ENCODE data around the gene ZNF20. TPM values are rescaled to one million over a fixed set of nuclear protein-coding genes. Genes with fewer than 3 reads are reported as not detected.
"Not testable (repeated sequence)": the region's sequence is repeated elsewhere in the genome, so short reads cannot be mapped to it uniquely, and the experiment has no call there.

ZNF20 gene
- total and polyA plus RNA-seq, 3 experiments from 2014 or later = 2.5 to 3.7 (median 3.0) TPM

DNA sequence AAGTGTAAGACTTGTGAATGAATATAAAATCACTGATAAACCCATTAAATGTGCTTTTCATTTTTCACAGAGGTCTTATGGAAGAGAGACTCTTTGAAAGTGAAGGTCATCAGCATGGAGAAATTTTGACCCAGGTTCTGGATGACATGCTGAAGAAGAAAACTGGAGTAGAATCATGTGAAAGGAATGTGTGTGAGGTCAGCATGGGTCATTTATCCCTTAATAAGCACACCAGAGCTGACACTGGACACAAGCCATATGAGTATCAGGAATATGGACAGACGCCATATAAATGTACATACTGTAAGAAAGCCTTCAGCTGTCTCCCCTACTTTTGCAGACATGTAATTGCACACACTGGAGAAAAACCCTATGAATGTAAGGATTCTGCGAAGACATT, 29.0 kb downstream of the ZNF20 start:
- ChIA-PET CTCF (no interaction called here), POLR2A (no interaction called here)
- no peaks in the 10 kb centered on the region for H3K36me3 Mint-ChIP-seq
- no peak overlapping the region for H3K4me3 ChIP-seq (ENCODE audit: low read length)
- H3K36me3 ChIP-seq (ENCODE audit: insufficient read depth, low read length) = no peaks in the 10 kb centered on the region
- no peaks in the 10 kb centered on the region for H3K9me3 ChIP-seq (ENCODE audit: low read length)
- H3K4me1 Mint-ChIP-seq = no peaks in the 10 kb centered on the region
- peaks cover 0 to 21% (median 4%) of the 10 kb centered on the region in 5 donors for H3K9me3 Mint-ChIP-seq
- H3K4me3 Mint-ChIP-seq = no peak overlapping the region
- no peak overlapping the region for H3K27ac Mint-ChIP-seq
- H3K27me3 Mint-ChIP-seq = peaks cover 0 to 2% of the 10 kb centered on the region in 2 donors
- no peaks in the 10 kb centered on the region for H3K27me3 ChIP-seq (ENCODE audit: insufficient read depth, low read length, poor library complexity, severe bottlenecking)
- no peaks in the 10 kb centered on the region for H3K4me1 ChIP-seq (ENCODE audit: insufficient read depth, low read length)
- DNase-seq = no peak
- no peak overlapping the region for H3K27ac ChIP-seq (ENCODE audit: low read depth, low read length)

DNA sequence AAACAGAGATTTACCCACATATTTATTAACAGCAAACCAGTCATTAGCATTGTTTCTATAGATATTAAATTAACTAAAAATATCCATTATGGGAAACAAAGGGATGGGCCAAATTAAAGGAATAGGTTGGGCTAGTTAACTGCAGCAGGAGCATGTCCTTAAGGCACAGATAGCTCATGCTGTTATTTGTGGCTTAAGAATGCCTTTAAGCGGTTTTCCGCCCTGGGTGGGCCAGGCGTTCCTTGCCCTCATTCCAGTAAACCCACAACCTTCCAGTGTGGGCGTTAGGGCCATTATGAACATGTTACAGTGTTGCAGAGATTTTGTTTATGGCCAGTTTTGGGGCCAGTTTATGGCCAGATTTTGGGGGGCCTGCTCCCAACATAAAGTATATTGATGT, 36.2 kb downstream of the ZNF20 start:
- H3K27ac Mint-ChIP-seq; CTCF ChIA-PET; H3K36me3 Mint-ChIP-seq; H3K4me1 Mint-ChIP-seq; H3K4me1 ChIP-seq (ENCODE audit: insufficient read depth, low read length); H3K9me3 ChIP-seq (ENCODE audit: low read length); POLR2A ChIA-PET; DNase-seq; H3K27me3 ChIP-seq (ENCODE audit: insufficient read depth, low read length, poor library complexity, severe bottlenecking); H3K9me3 Mint-ChIP-seq; H3K27ac ChIP-seq (ENCODE audit: low read depth, low read length); H3K4me3 Mint-ChIP-seq; H3K4me3 ChIP-seq (ENCODE audit: low read length); H3K27me3 Mint-ChIP-seq; H3K36me3 ChIP-seq (ENCODE audit: insufficient read depth, low read length): not testable (repeated sequence)

DNA sequence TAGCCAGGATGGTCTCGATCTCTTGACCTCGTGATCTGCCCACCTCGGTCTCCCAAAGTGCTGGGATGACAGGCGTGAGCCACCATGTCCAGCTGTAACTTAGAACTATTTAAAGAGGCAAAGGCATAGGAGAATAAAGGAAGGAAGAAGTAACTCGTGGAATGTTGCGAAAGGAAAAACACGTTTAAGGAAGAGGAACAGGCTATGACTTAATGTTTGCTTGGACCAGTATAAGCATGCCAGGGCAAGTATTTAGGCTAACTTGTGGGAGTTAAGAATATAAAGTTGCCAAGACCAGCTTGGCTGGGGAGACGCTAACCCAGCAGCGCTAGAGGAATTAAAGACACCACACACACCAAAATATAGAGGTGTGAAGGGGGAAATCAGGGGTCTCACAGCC, 42.1 kb downstream of the ZNF20 start:
- H3K27me3 Mint-ChIP-seq = peaks cover 15 to 21% of the 10 kb centered on the region in 2 donors
- Histone ChIP-seq H3K4me1 (ENCODE audit: insufficient read depth, low read length) (no peaks in the 10 kb centered on the region), H3K27ac (ENCODE audit: low read depth, low read length) (no peak overlapping the region), H3K27me3 (ENCODE audit: insufficient read depth, low read length, poor library complexity, severe bottlenecking) (no peaks in the 10 kb centered on the region), H3K36me3 (ENCODE audit: insufficient read depth, low read length) (no peaks in the 10 kb centered on the region), H3K4me3 (ENCODE audit: low read length) (no peak overlapping the region), H3K9me3 (ENCODE audit: low read length) (no peaks in the 10 kb centered on the region)
- POLR2A ChIA-PET = no interaction called here
- H3K27ac Mint-ChIP-seq = no peak overlapping the region
- H3K4me1 Mint-ChIP-seq = peaks cover 2 to 4% (median 3%) of the 10 kb centered on the region in 3 donors
- H3K36me3 Mint-ChIP-seq = peaks cover 0 to 4% (median 3%) of the 10 kb centered on the region in 3 donors
- CTCF ChIA-PET = no interaction called here
- DNase-seq = no peak
- H3K9me3 Mint-ChIP-seq = peaks cover 4 to 11% (median 8%) of the 10 kb centered on the region in 5 donors
- H3K4me3 Mint-ChIP-seq = no peak overlapping the region

DNA sequence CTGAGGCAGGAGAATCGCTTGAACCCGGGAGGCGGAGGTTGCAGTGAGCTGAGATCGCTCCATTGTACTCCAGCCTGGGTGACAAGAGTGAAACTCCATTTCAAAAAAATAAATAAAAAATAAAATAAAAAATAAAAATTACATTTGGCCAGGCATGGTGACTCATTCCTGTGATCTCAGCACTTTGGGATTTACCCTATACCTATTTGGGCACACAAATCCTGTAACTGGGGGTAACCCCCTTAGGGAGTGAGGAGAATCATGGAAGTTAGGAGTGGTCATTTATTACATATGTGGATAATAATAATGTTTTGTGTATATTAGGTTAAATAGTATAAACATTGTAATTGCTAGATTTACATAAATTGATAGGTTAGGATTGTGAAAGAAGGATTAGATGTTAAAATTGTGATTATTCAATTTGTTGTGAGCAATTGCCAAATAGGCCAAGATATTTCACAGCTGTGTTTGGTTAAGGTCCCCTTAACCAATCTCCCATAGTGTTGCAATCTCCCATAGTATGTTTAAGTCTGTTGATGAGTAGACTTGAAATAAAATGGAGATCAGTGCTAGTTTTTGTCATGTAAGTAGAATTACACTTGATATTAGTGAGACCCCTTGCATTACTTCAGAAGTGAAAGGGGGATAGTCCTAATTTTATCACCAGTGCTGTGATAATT, 44.9 kb downstream of the ZNF20 start:
- H3K27me3 ChIP-seq (ENCODE audit: insufficient read depth, low read length, poor library complexity, severe bottlenecking) = no peaks in the 10 kb centered on the region
- ChIA-PET CTCF (no interaction called here), POLR2A (no interaction called here)
- no peaks in the 10 kb centered on the region for H3K4me1 ChIP-seq (ENCODE audit: insufficient read depth, low read length)
- Mint-ChIP-seq H3K36me3 (peaks cover 0 to 13% (median 3%) of the 10 kb centered on the region in 3 donors), H3K4me3 (peak overlapping the region in 1 of 7 donors; percentile 44), H3K27ac (no peak overlapping the region), H3K9me3 (peaks cover 4 to 11% (median 8%) of the 10 kb centered on the region in 5 donors), H3K27me3 (peaks cover 24 to 33% of the 10 kb centered on the region in 2 donors), H3K4me1 (peaks cover 8 to 14% (median 10%) of the 10 kb centered on the region in 3 donors)
- H3K9me3 ChIP-seq (ENCODE audit: low read length) = no peaks in the 10 kb centered on the region
- H3K4me3 ChIP-seq (ENCODE audit: low read length) = no peak overlapping the region
- DNase-seq = no peak
- no peaks in the 10 kb centered on the region for H3K36me3 ChIP-seq (ENCODE audit: insufficient read depth, low read length)
- no peak overlapping the region for H3K27ac ChIP-seq (ENCODE audit: low read depth, low read length)

DNA sequence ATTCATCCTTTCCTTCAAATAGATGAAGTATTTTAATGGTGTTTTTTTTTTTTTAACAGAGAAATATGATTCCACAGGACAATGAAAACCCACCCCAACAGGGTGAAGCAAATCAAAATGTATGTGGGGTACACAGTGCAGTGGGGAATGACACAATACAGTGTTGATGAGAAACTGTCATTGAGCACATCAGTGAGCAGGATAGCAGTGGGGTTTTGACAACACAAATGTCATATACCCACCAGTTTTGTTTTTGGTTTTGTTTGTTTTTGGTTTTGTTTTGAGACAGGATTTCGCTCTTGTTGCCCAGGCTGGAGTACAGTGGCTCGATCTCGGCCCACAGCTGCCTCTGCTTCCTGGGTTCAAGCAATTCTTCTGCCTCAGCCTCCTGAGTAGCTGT, 46.4 kb downstream of the ZNF20 start:
- no peak overlapping the region for H3K4me3 ChIP-seq (ENCODE audit: low read length)
- H3K36me3 ChIP-seq (ENCODE audit: insufficient read depth, low read length) = no peaks in the 10 kb centered on the region
- CTCF ChIA-PET = interaction anchor here (1.0 kb wide), 1 partner anchor 34 kb away, joined by 3 read pairs; no protein-coding TSS in a partner anchor
- peak overlapping the region in 3 of 7 donors; percentile 24 to 50 (median 30) for H3K4me3 Mint-ChIP-seq
- DNase-seq = no peak
- H3K9me3 ChIP-seq (ENCODE audit: low read length) = no peaks in the 10 kb centered on the region
- H3K27me3 Mint-ChIP-seq = peaks cover 23 to 32% of the 10 kb centered on the region in 2 donors
- no peaks in the 10 kb centered on the region for H3K4me1 ChIP-seq (ENCODE audit: insufficient read depth, low read length)
- no peak overlapping the region for H3K27ac ChIP-seq (ENCODE audit: low read depth, low read length)
- peaks cover 8 to 14% (median 10%) of the 10 kb centered on the region in 3 donors for H3K4me1 Mint-ChIP-seq
- POLR2A ChIA-PET = no interaction called here
- no peak overlapping the region for H3K27ac Mint-ChIP-seq
- H3K36me3 Mint-ChIP-seq = peaks cover 0 to 13% (median 0%) of the 10 kb centered on the region in 3 donors
- no peaks in the 10 kb centered on the region for H3K27me3 ChIP-seq (ENCODE audit: insufficient read depth, low read length, poor library complexity, severe bottlenecking)
- peaks cover 0 to 9% (median 5%) of the 10 kb centered on the region in 5 donors for H3K9me3 Mint-ChIP-seq

DNA sequence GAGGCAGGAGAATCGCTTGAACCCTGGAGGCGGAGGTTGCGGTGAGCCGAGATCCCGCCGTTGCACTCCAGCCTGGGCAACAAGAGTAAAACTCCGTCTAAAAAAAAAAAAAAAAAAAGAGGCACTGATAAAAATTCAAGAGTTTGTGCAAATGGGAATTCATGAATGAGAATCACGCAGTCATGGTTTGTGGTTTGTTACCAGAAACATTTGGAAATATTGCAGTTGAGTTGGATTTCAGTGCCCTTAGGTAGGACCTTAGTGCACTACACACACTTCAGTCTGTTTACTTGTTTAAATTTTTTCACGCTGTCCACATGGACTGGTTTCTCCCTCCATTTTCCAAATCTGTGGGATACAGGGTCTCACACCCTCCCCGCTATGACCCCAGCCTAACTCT, 47.2 kb downstream of the ZNF20 start:
- Mint-ChIP-seq H3K27ac (peak overlapping the region in 1 of 8 donors; percentile 42), H3K9me3 (peaks cover 0 to 5% (median 1%) of the 10 kb centered on the region in 5 donors)
- H3K4me3 ChIP-seq (ENCODE audit: low read length) = peak overlapping the region; percentile 39

DNA sequence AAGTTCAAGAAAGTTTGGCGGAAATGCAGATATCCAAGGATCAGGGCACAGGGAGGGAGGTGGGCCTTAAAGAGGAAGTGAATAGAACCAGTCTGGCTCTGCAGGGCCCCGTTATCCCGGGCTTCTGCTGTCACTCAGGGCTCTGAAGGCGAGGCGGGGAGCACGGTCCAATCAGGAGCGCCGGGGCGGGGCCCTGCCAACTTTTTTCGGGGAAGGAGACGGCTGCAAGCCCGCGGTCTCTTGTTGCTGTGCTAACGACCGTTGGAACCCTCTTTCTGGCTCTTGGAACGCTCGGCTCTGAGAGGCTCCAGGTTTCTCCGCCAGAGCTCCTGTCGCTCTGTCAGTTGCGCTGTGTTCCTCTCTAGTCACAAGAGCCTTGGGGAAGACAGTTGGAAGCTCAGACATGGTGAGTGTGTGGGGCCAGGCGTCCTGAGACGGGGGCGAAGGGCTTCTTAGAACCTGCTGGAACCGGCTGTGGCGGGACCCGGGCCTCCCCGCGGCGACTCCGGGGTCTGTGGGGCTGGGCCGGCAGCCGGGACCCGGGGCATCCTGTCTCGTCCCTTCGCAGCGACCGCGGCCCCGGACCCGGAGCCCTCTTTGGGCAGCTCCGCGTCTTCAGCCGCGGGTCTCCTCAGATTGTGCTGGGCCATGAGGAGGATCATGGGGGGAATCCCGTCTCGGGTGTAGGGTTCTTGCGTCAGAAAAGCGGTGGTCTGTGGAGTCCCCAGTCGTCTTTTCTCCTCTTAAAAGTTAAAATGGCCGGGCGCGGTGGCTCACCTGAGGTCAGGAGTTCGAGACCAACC, 47.9 kb downstream of the ZNF20 start:
- peaks cover 0 to 13% (median 0%) of the 10 kb centered on the region in 3 donors for H3K36me3 Mint-ChIP-seq
- CTCF ChIA-PET = interaction anchor here (1.0 to 2.8 kb wide), 3 partner anchors 16 to 169 kb away, joined by 3 to 11 read pairs (median 3); partner anchors contain the start of gene ZNF700
- Histone ChIP-seq H3K4me3 (ENCODE audit: low read length) (peak overlapping the region; percentile 39), H3K4me1 (ENCODE audit: insufficient read depth, low read length) (no peaks in the 10 kb centered on the region), H3K27ac (ENCODE audit: low read depth, low read length) (peak overlapping the region; percentile 54), H3K9me3 (ENCODE audit: low read length) (no peaks in the 10 kb centered on the region), H3K27me3 (ENCODE audit: insufficient read depth, low read length, poor library complexity, severe bottlenecking) (no peaks in the 10 kb centered on the region), H3K36me3 (ENCODE audit: insufficient read depth, low read length) (no peaks in the 10 kb centered on the region)
- peak; percentile 7 to 43 (median 11) for DNase-seq
- H3K4me1 Mint-ChIP-seq = peaks cover 8 to 14% (median 10%) of the 10 kb centered on the region in 3 donors
- H3K27me3 Mint-ChIP-seq = peaks cover 23 to 27% of the 10 kb centered on the region in 2 donors
- H3K9me3 Mint-ChIP-seq = peaks cover 0 to 7% (median 0%) of the 10 kb centered on the region in 5 donors
- POLR2A ChIA-PET = no interaction called here
- H3K27ac Mint-ChIP-seq = no peak overlapping the region
- H3K4me3 Mint-ChIP-seq = peak overlapping the region; percentile 60 to 83 (median 75)

More for the DNA sequence above, 47.2 kb downstream of the ZNF20 start:
- Mint-ChIP-seq H3K4me3 (peak overlapping the region in 6 of 7 donors; percentile 68 to 83 (median 74)), H3K4me1 (peaks cover 8 to 14% (median 10%) of the 10 kb centered on the region in 3 donors), H3K27me3 (peaks cover 23 to 29% of the 10 kb centered on the region in 2 donors), H3K36me3 (peaks cover 0 to 13% (median 0%) of the 10 kb centered on the region in 3 donors)
- no peak for DNase-seq
- Histone ChIP-seq H3K27ac (ENCODE audit: low read depth, low read length) (peak overlapping the region; percentile 54), H3K4me1 (ENCODE audit: insufficient read depth, low read length) (no peaks in the 10 kb centered on the region), H3K9me3 (ENCODE audit: low read length) (no peaks in the 10 kb centered on the region), H3K27me3 (ENCODE audit: insufficient read depth, low read length, poor library complexity, severe bottlenecking) (no peaks in the 10 kb centered on the region), H3K36me3 (ENCODE audit: insufficient read depth, low read length) (no peaks in the 10 kb centered on the region)
- ChIA-PET POLR2A (no interaction called here), CTCF (interaction anchor here (1.0 kb wide), 1 partner anchor 15 kb away, joined by 3 read pairs; no protein-coding TSS in a partner anchor)

DNA sequence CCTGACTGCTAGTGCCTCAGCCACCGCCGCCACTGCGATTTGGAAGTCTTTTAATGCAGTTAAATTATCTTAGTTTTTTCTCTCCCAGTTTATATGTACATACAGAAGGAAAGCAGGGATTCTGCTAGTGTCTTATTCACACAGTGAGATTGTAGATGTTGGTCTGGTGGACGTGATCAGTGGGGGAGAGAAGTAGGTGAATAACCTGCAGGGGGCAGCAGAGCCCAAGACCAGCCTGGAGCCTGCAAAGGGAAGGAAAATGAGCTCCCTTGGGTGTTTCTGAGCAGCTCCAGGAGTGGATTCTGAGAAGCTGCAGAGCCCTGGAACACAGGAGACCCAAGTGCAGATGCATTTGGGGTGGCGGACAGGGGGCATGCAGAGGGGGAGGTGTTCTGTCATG, 49.3 kb downstream of the ZNF20 start:
- no peak overlapping the region for H3K4me3 ChIP-seq (ENCODE audit: low read length)
- H3K4me1 Mint-ChIP-seq = peaks cover 8 to 14% (median 10%) of the 10 kb centered on the region in 3 donors
- H3K27me3 Mint-ChIP-seq = peaks cover 19 to 27% of the 10 kb centered on the region in 2 donors
- H3K27me3 ChIP-seq (ENCODE audit: insufficient read depth, low read length, poor library complexity, severe bottlenecking) = no peaks in the 10 kb centered on the region
- ChIA-PET POLR2A (no interaction called here), CTCF (interaction anchor here (0.6 to 2.8 kb wide), 9 partner anchors 12 to 390 kb away, joined by 3 to 11 read pairs (median 3); partner anchors contain the start of genes ZNF136, ZNF20 and ZNF700)
- no peaks in the 10 kb centered on the region for H3K9me3 ChIP-seq (ENCODE audit: low read length)
- peak; percentile 30 to 64 (median 41) for DNase-seq
- no peak overlapping the region for H3K27ac ChIP-seq (ENCODE audit: low read depth, low read length)
- H3K27ac Mint-ChIP-seq = no peak overlapping the region
- H3K4me1 ChIP-seq (ENCODE audit: insufficient read depth, low read length) = no peaks in the 10 kb centered on the region
- peaks cover 0 to 9% (median 0%) of the 10 kb centered on the region in 3 donors for H3K36me3 Mint-ChIP-seq
- peak overlapping the region in 5 of 7 donors; percentile 4 to 62 (median 36) for H3K4me3 Mint-ChIP-seq
- H3K36me3 ChIP-seq (ENCODE audit: insufficient read depth, low read length) = no peaks in the 10 kb centered on the region
- H3K9me3 Mint-ChIP-seq = peaks cover 0 to 5% (median 0%) of the 10 kb centered on the region in 5 donors

Data from CD8-positive, alpha-beta memory T cell (primary cell).